Astrocyte (in vitro differentiated cells and primary cell): ENCODE data around the gene LRRC47.

Source experiments
- EZH2 ChIP-seq: IDR thresholded peaks from 2 replicates; pipeline ENCODE4 v1.6.1; 2012; ENCODE audit warnings: mild to moderate bottlenecking, low read length, inconsistent platforms; ENCODE audit not compliant: insufficient read depth
- TF ChIP-seq, protein P1 (sequence below): IDR thresholded peaks from 2 replicates; pipeline ENCODE4 v1.5.1; 2011; ENCODE audit warnings: low read depth, mild to moderate bottlenecking, inconsistent platforms, low read length, moderate library complexity; ENCODE audit not compliant: insufficient read depth

DNA sequence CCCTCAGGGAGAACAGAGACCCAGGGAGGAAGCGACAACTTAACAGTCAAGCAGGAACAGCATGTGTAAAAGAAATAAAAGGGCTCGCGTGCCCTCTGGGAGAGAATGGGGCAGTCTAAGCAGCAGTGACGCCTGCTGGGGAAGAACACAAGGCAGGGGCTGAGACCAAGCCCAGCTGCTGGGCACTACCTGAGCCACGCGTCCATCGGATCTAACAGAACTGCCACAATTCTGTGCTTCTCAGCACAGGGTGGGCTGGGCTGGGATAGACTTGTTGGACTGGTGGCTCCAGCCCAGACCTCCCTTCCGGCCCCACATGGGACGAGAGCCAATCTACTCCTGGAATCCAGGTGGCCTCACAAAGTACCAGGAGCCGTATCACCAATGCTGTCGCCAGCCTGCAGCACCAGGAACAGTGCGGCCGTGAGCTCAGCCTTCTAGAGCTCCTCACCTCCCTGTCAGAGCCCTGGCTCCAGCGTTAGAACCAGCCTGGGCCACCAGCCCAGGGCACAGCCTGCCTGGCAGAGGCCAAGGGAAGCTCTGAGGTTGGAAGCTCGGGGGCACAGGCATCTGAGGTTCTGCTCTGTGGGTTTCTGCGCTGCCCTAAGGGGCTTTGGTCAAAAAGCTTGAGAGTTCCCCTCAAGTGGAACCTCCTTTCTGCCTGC is 7.4 kb downstream of the LRRC47 start:
- TF ChIP-seq, protein P1, sequence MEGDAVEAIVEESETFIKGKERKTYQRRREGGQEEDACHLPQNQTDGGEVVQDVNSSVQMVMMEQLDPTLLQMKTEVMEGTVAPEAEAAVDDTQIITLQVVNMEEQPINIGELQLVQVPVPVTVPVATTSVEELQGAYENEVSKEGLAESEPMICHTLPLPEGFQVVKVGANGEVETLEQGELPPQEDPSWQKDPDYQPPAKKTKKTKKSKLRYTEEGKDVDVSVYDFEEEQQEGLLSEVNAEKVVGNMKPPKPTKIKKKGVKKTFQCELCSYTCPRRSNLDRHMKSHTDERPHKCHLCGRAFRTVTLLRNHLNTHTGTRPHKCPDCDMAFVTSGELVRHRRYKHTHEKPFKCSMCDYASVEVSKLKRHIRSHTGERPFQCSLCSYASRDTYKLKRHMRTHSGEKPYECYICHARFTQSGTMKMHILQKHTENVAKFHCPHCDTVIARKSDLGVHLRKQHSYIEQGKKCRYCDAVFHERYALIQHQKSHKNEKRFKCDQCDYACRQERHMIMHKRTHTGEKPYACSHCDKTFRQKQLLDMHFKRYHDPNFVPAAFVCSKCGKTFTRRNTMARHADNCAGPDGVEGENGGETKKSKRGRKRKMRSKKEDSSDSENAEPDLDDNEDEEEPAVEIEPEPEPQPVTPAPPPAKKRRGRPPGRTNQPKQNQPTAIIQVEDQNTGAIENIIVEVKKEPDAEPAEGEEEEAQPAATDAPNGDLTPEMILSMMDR = no peak
- TF ChIP-seq EZH2 = no peak
